HG02798 (cell line): Measurements from ENCODE around the gene ASTN2.
"Not testable (repeated sequence)": the region's sequence is repeated elsewhere in the genome, so short reads cannot be mapped to it uniquely, and the experiment has no call there.

Source experiments
- ATAC-seq: cut with Tn5 transposase; IDR thresholded peaks from one replicate; pipeline ENCODE4 v1.9.1; 2021; ENCODE audit warnings: mild to moderate bottlenecking; ENCODE audit not compliant: unreplicated experiment, poor library complexity

Gene ASTN2

GRCh38 chr9:116694785-116695291 lies 720.0 kb downstream of the ASTN2 start:
- no peak for ATAC-seq

GRCh38 chr9:116693233-116693731 lies 721.6 kb downstream of the ASTN2 start:
- no peak for ATAC-seq

GRCh38 chr9:116692616-116693015 lies 722.2 kb downstream of the ASTN2 start:
- no peak for ATAC-seq

GRCh38 chr9:116691607-116692006 lies 723.2 kb downstream of the ASTN2 start:
- no peak for ATAC-seq

- not testable (repeated sequence) for ATAC-seq
Observed at GRCh38 chr9:116690805-116691204, 724.1 kb downstream of the ASTN2 start.

- no peak for ATAC-seq
Observed at GRCh38 chr9:116689486-116690032, 725.3 kb downstream of the ASTN2 start.

- no peak for ATAC-seq
Observed at GRCh38 chr9:116688806-116689485, 725.9 kb downstream of the ASTN2 start.

GRCh38 chr9:116687754-116688135 lies 727.1 kb downstream of the ASTN2 start:
- no peak for ATAC-seq

GRCh38 chr9:116687074-116687753 lies 727.6 kb downstream of the ASTN2 start, which contains the start of gene TRIM32:
Gene TRIM32, plus strand, starts transcription at chr9:116687305. Its CDS starts 10,438 bp downstream, at chr9:116697743.
- peak; percentile 99 for ATAC-seq

- peak; percentile 40 for ATAC-seq
Observed at GRCh38 chr9:116686693-116687073, 728.2 kb downstream of the ASTN2 start.

GRCh38 chr9:116686135-116686534 lies 728.7 kb downstream of the ASTN2 start:
- no peak for ATAC-seq

GRCh38 chr9:116685166-116685565 lies 729.7 kb downstream of the ASTN2 start:
- no peak for ATAC-seq

GRCh38 chr9:116683535-116683934 lies 731.3 kb downstream of the ASTN2 start:
- ATAC-seq, result no peak

GRCh38 chr9:116674210-116674980 lies 740.5 kb downstream of the ASTN2 start:
- ATAC-seq, result no peak

GRCh38 chr9:116673375-116673774 lies 741.5 kb downstream of the ASTN2 start:
- no peak for ATAC-seq

- ATAC-seq, result no peak
Observed at GRCh38 chr9:116671605-116672004, 743.3 kb downstream of the ASTN2 start.

GRCh38 chr9:116668970-116669695 lies 745.7 kb downstream of the ASTN2 start:
- no peak for ATAC-seq

- no peak for ATAC-seq
Observed at GRCh38 chr9:116663581-116663980, 751.3 kb downstream of the ASTN2 start.

- no peak for ATAC-seq
Observed at GRCh38 chr9:116662646-116663310, 752.1 kb downstream of the ASTN2 start.
